ENCODE measurements around the gene STEAP3. TPM values are rescaled to one million over a fixed set of nuclear protein-coding genes. Genes with fewer than 3 reads are reported as not detected.

The STEAP3 gene
- total RNA-seq, 4 donors from 2014 or later = 5.5 to 19.8 (median 8.1) TPM

Other genes with a start within 250 kb of the STEAP3 start
- not detected for gene C1QL2, start 65.1 kb upstream of the STEAP3 start, total RNA-seq
- gene C2orf76, start 143.0 kb downstream of the STEAP3 start, total RNA-seq = 10 to 100 TPM in 2 of 4 donors, 1 to 10 TPM in 2; 1.4 to 14.2 (median 9.4) TPM
- gene DBI, start 143.1 kb downstream of the STEAP3 start, total RNA-seq = 100 to 1,000 TPM in 2 of 4 donors, 10 to 100 TPM in 2; 73.7 to 135 (median 105) TPM
- gene TMEM37, start 208.0 kb downstream of the STEAP3 start, total RNA-seq = 10 to 100 TPM in 2 of 4 donors, 1 to 10 TPM in 2; 3.7 to 15.3 (median 8.8) TPM